K562 (cell line): ENCODE results near the gene SLC25A18. TPM values are rescaled to one million over a fixed set of nuclear protein-coding genes. Genes with fewer than 3 reads are reported as not detected.
A peak's percentile ranks its signal among the peaks of the same experiment; 100 is the strongest.

Experiments used
- ARID2 ChIP-seq: fragments of 450-650 bp; IDR thresholded peaks from 2 replicates; pipeline ENCODE4 v1.6.1; 2017; ENCODE audit warnings: antibody characterized with exemption, mild to moderate bottlenecking
- BCOR ChIP-seq: fragments of 450-650 bp; IDR thresholded peaks from 2 replicates; pipeline ENCODE4 v1.6.1; 2016
- FOXM1 ChIP-seq, 2 experiments: fragments of 450-650 bp in 1 of 2; sonication (generic) in 1 of 2; formaldehyde crosslinking in 1 of 2; IDR thresholded peaks; 2 replicates each; pipeline versions ENCODE4 v1.6.1 to v1.9.0; 2017 to 2022; ENCODE audit warnings: low read depth in 2 of 2, mild to moderate bottlenecking in 2 of 2, missing genetic modification reagents in 1 of 2, moderate library complexity in 1 of 2
- GABPB2 ChIP-seq: fragments of 250-450 bp; sonication (Bioruptor Pico); conservative IDR thresholded peaks from 2 replicates; pipeline ENCODE4 v1.5.1; 2021; ENCODE audit warnings: mild to moderate bottlenecking
- HDGF ChIP-seq: fragments of 450-650 bp; IDR thresholded peaks from 2 replicates; pipeline ENCODE4 v1.6.1; 2016
- MXD1 ChIP-seq: fragments of 250-450 bp; sonication (Bioruptor Pico); IDR thresholded peaks from 2 replicates; pipeline ENCODE4 v1.8.0; 2021; ENCODE audit warnings: borderline replicate concordance, mild to moderate bottlenecking, moderate library complexity; ENCODE audit not compliant: poor library complexity, severe bottlenecking
- PTRF ChIP-seq: fragments of 450-650 bp; IDR thresholded peaks from 2 replicates; pipeline ENCODE4 v1.6.1; 2016; ENCODE audit warnings: mild to moderate bottlenecking, missing genetic modification characterization, missing compliant biosample characterization
- RBFOX2 ChIP-seq: fragments of 200-400 bp; formaldehyde crosslinking; IDR thresholded peaks from 2 replicates; pipeline ENCODE4 v1.6.1; 2017; ENCODE audit warnings: low read depth, mild to moderate bottlenecking, low read length, moderate library complexity
- SRSF3 ChIP-seq: fragments of 200-400 bp; formaldehyde crosslinking; IDR thresholded peaks from 2 replicates; pipeline ENCODE4 v1.6.1; 2016; ENCODE audit warnings: mild to moderate bottlenecking, low read length, moderate library complexity; ENCODE audit not compliant: insufficient read depth
- USF2 ChIP-seq: sonication (generic); formaldehyde crosslinking; IDR thresholded peaks from 2 replicates; pipeline ENCODE4 v1.5.0; 2020; ENCODE audit warnings: missing genetic modification reagents
- XRCC5 ChIP-seq: fragments of 200-400 bp; formaldehyde crosslinking; IDR thresholded peaks from 2 replicates; pipeline ENCODE4 v1.6.1; 2017; ENCODE audit warnings: low read depth, mild to moderate bottlenecking, low read length
- ZNF140 ChIP-seq: fragments of 250-450 bp; sonication (Bioruptor Pico); IDR thresholded peaks from 2 replicates; pipeline ENCODE4 v1.8.0; 2021; ENCODE audit warnings: moderate library complexity, mild to moderate bottlenecking, inconsistent platforms
- ZNF3 ChIP-seq: fragments of 250-450 bp; sonication (Bioruptor Pico); IDR thresholded peaks from 2 replicates; pipeline ENCODE4 v1.5.0; 2021; ENCODE audit warnings: mild to moderate bottlenecking, moderate library complexity
- ZNF311 ChIP-seq: fragments of 250-450 bp; sonication (Bioruptor Pico); IDR thresholded peaks from 2 replicates; pipeline ENCODE4 v1.4.0; 2020; ENCODE audit warnings: mild to moderate bottlenecking, moderate library complexity
- ZNF347 ChIP-seq: fragments of 450-650 bp; formaldehyde crosslinking; IDR thresholded peaks from 2 replicates; pipeline ENCODE4 v1.4.0; 2020; ENCODE audit warnings: low read depth, mild to moderate bottlenecking, moderate library complexity
- ZNF431 ChIP-seq: sonication (generic); formaldehyde crosslinking; IDR thresholded peaks from 2 replicates; pipeline ENCODE4 v1.8.0; 2022; ENCODE audit warnings: mild to moderate bottlenecking, missing genetic modification reagents
- ZNF696 ChIP-seq: fragments of 250-450 bp; sonication (Bioruptor Pico); conservative IDR thresholded peaks from 2 replicates; pipeline ENCODE4 v1.4.0; 2020; ENCODE audit warnings: mild to moderate bottlenecking, moderate library complexity
- polyA plus RNA-seq, 8 experiments: library from polyadenylated mRNA; depleted of rRNA in 4 of 8; stranded (reverse) in 5 of 8; unstranded in 3 of 8; fragments of >200 nt; fragmentation: Nextera tagmentation in 2 of 8; fragmentation: Illumina TruSeq in 1 of 8; extraction: Ambion mirVana in 2 of 8; extraction: Trizol in 1 of 8; gene quantifications; 2 replicates each; pipeline versions ENCODE4 v1.2.1 to v1.2.3, GENCODE V29; 2011 to 2014; ENCODE audit warnings: inconsistent platforms in 1 of 8, missing spikeins in 1 of 8
- total RNA-seq, 7 experiments: library from RNA; depleted of rRNA in 6 of 7; stranded (reverse); fragments of >200 nt in 6 of 7; fragmentation: Illumina TruSeq in 2 of 7; extraction: Trizol in 2 of 7; gene quantifications; 2 replicates each; pipeline versions ENCODE4 v1.2.1 to v1.2.3, GENCODE V29; 2011 to 2021; ENCODE audit warnings: low replicate concordance in 1 of 7
- TF ChIP-seq, protein P1 (sequence below): fragments of 250-450 bp; sonication (Bioruptor Pico); IDR thresholded peaks from 2 replicates; pipeline ENCODE4 v1.9.0; 2021; ENCODE audit warnings: mild to moderate bottlenecking, inconsistent platforms
- TF ChIP-seq, protein P2 (sequence below): fragments of 250-450 bp; sonication (Bioruptor Pico); IDR thresholded peaks from 2 replicates; pipeline ENCODE4 v1.4.0; 2020; ENCODE audit warnings: borderline replicate concordance
- TF ChIP-seq, protein P3 (sequence below): sonication (generic); formaldehyde crosslinking; IDR thresholded peaks from 2 replicates; pipeline ENCODE4 v1.8.1; 2023; ENCODE audit warnings: mild to moderate bottlenecking, missing genetic modification reagents

The SLC25A18 gene
- total and polyA plus RNA-seq, 9 of the 15 experiments (the other 6 are each of a cell fraction or from before 2014, with no cell fraction given) = 0.04 TPM; not detected in 8

DNA sequence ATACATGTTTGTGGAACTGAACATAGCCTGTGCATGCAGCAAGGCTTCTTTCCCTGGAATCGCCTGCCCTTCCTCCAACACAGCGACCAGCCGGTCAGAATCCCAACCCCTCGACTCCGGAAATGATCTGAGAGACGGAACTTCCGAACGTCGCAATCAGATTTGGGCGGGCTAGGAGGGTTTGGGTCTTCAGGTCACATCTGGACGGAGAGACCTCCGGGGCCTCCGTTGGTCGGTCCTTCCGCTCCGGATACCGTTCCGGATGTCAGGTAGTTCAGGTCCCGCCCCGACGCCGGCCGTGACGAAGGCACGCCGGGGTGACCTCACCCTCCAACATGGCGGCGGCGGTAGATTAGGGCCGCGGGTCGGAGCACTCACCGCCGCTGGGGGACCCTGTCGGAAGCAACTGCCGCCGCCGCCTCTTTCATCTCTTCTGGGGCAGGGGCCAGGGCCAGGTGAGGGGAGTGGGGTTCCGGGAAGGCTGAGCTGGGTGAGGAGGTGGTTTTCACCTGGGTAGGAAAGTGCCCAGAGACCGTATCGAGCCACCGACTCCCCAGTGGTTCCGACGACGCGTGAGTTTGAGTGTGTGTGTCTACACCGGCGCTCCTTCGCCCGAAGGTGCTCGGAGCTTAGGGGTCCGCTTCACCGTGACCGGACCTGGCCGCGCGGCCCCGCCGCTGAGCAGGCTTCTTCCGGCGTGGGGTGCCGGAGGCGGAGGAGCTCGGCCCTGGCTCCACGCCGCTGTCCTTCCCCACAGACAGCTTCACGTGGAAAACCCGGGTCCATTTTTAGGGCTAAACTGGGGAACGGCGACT is 75.3 kb downstream of the SLC25A18 start, which contains the start of gene BCL2L13 (continued):
- TF ChIP-seq, protein P1, sequence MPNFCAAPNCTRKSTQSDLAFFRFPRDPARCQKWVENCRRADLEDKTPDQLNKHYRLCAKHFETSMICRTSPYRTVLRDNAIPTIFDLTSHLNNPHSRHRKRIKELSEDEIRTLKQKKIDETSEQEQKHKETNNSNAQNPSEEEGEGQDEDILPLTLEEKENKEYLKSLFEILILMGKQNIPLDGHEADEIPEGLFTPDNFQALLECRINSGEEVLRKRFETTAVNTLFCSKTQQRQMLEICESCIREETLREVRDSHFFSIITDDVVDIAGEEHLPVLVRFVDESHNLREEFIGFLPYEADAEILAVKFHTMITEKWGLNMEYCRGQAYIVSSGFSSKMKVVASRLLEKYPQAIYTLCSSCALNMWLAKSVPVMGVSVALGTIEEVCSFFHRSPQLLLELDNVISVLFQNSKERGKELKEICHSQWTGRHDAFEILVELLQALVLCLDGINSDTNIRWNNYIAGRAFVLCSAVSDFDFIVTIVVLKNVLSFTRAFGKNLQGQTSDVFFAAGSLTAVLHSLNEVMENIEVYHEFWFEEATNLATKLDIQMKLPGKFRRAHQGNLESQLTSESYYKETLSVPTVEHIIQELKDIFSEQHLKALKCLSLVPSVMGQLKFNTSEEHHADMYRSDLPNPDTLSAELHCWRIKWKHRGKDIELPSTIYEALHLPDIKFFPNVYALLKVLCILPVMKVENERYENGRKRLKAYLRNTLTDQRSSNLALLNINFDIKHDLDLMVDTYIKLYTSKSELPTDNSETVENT (CRISPR knock-in tag) = peak; percentile 94
- TF ChIP-seq HDGF (no peak), USF2 (CRISPR knock-in tag) (no peak), ARID2 (no peak), ZNF140 (CRISPR knock-in tag) (no peak), ZNF696 (CRISPR knock-in tag) (no peak), PTRF (tag) (no peak), SRSF3 (peak; percentile 97), ZNF347 (CRISPR knock-in tag) (no peak), BCOR (no peak; the same call in 1 of the 2 replicates), MXD1 (CRISPR knock-in tag) (no peak), ZNF431 (CRISPR knock-in tag) (no peak; the same call in 1 of the 2 replicates), ZNF311 (CRISPR knock-in tag) (no peak), XRCC5 (no peak; the same call in 1 of the 2 replicates), ZNF3 (CRISPR knock-in tag) (0 out of 2 replicates have a peak, but pooled peaks have one; percentile 5), RBFOX2 (peak; percentile 100), FOXM1 (IDR thresholded peaks at IDR 0.05; ENCODE audit: low read depth) (0 out of 2 replicates have a peak, but pooled peaks have one; percentile 31), FOXM1 (CRISPR knock-in tag; IDR thresholded peaks at IDR 0.05; ENCODE audit: low read depth) (peak; percentile 77; the same call in 1 of the 2 replicates), GABPB2 (CRISPR knock-in tag) (peak; percentile 75; the same call in 1 of the 2 replicates)
- TF ChIP-seq, protein P2, sequence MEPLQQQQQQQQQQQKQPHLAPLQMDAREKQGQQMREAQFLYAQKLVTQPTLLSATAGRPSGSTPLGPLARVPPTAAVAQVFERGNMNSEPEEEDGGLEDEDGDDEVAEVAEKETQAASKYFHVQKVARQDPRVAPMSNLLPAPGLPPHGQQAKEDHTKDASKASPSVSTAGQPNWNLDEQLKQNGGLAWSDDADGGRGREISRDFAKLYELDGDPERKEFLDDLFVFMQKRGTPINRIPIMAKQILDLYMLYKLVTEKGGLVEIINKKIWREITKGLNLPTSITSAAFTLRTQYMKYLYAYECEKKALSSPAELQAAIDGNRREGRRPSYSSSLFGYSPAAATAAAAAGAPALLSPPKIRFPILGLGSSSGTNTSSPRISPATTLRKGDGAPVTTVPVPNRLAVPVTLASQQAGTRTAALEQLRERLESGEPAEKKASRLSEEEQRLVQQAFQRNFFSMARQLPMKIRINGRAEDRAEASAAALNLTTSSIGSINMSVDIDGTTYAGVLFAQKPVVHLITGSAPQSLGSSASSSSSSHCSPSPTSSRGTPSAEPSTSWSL (CRISPR knock-in tag) = no peak
- TF ChIP-seq, protein P3, sequence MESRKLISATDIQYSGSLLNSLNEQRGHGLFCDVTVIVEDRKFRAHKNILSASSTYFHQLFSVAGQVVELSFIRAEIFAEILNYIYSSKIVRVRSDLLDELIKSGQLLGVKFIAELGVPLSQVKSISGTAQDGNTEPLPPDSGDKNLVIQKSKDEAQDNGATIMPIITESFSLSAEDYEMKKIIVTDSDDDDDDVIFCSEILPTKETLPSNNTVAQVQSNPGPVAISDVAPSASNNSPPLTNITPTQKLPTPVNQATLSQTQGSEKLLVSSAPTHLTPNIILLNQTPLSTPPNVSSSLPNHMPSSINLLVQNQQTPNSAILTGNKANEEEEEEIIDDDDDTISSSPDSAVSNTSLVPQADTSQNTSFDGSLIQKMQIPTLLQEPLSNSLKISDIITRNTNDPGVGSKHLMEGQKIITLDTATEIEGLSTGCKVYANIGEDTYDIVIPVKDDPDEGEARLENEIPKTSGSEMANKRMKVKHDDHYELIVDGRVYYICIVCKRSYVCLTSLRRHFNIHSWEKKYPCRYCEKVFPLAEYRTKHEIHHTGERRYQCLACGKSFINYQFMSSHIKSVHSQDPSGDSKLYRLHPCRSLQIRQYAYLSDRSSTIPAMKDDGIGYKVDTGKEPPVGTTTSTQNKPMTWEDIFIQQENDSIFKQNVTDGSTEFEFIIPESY (CRISPR knock-in tag) = peak; percentile 24; the same call in 1 of the 2 replicates
